Mesendoderm (in vitro differentiated cells): ENCODE measurements around the gene FRAT2.
A peak's percentile ranks its signal among the peaks of the same experiment; 100 is the strongest.
"Not testable (repeated sequence)": the region's sequence is repeated elsewhere in the genome, so short reads cannot be mapped to it uniquely, and the experiment has no call there.

Experiments
- DNase-seq: peaks from one replicate; pipeline ENCODE4 v3.0.0; 2013
- H2AK5ac ChIP-seq: 2 replicates; pipeline ENCODE4 v1.6.1; 2013; ENCODE audit warnings: low read length, inconsistent platforms
- H2BK120ac ChIP-seq: 2 replicates; pipeline ENCODE4 v1.6.1; 2013; ENCODE audit warnings: low read depth, mild to moderate bottlenecking, low read length, moderate library complexity, mixed read lengths
- H2BK15ac ChIP-seq: replicated peaks from 2 replicates; pipeline ENCODE4 v1.6.1; 2013; ENCODE audit warnings: low read depth, mild to moderate bottlenecking, moderate library complexity
- H2BK5ac ChIP-seq: 2 replicates; pipeline ENCODE4 v1.6.1; 2013; ENCODE audit warnings: low read length, inconsistent platforms
- H3K18ac ChIP-seq: 2 replicates; pipeline ENCODE4 v1.6.1; 2013; ENCODE audit warnings: mild to moderate bottlenecking, low read length, mixed read lengths
- H3K23ac ChIP-seq: one replicate; pipeline ENCODE4 v1.6.1; 2013; ENCODE audit warnings: low read length
- H3K27ac ChIP-seq: 2 replicates; pipeline ENCODE4 v1.5.1; 2013; ENCODE audit warnings: low read depth, mild to moderate bottlenecking, inconsistent platforms, low read length, moderate library complexity
- H3K27me3 ChIP-seq: 2 replicates; pipeline ENCODE4 v1.6.1; 2013; ENCODE audit warnings: low read length, control low read depth, mild to moderate bottlenecking, inconsistent platforms; ENCODE audit not compliant: insufficient read depth, poor library complexity
- H3K36me3 ChIP-seq: 2 replicates; pipeline ENCODE4 v1.6.1; 2013; ENCODE audit warnings: low read length, inconsistent platforms; ENCODE audit not compliant: control insufficient read depth, insufficient read depth
- H3K4ac ChIP-seq: one replicate; pipeline ENCODE4 v1.6.1; 2013; ENCODE audit warnings: low read depth, mild to moderate bottlenecking, low read length, moderate library complexity
- H3K4me1 ChIP-seq: 2 replicates; pipeline ENCODE4 v1.6.1; 2013; ENCODE audit warnings: low read depth, low read length, inconsistent platforms; ENCODE audit not compliant: control insufficient read depth
- H3K4me2 ChIP-seq: 2 replicates; pipeline ENCODE4 v1.6.1; 2013; ENCODE audit warnings: low read length
- H3K4me3 ChIP-seq: 2 replicates; pipeline ENCODE4 v1.5.1; 2013; ENCODE audit warnings: mild to moderate bottlenecking, low read length
- H3K56ac ChIP-seq: one replicate; pipeline ENCODE4 v1.6.1; 2013; ENCODE audit warnings: low read length
- H3K79me1 ChIP-seq: 2 replicates; pipeline ENCODE4 v1.6.1; 2013; ENCODE audit warnings: low read length, inconsistent platforms
- H3K79me2 ChIP-seq: 2 replicates; pipeline ENCODE4 v1.6.1; 2013; ENCODE audit warnings: mild to moderate bottlenecking, low read length; ENCODE audit not compliant: control insufficient read depth, insufficient read depth
- H3K9ac ChIP-seq: 2 replicates; pipeline ENCODE4 v1.6.1; 2013; ENCODE audit warnings: low read length, inconsistent platforms
- H4K5ac ChIP-seq: one replicate; pipeline ENCODE4 v1.6.1; 2013; ENCODE audit warnings: low read length
- H4K8ac ChIP-seq: one replicate; pipeline ENCODE4 v1.6.1; 2013; ENCODE audit warnings: low read depth, mild to moderate bottlenecking, control low read depth, low read length, moderate library complexity
- WGBS: extraction: QIAGEN DNeasy Blood & Tissue Kit; methylation state at CpG from one replicate; pipeline ENCODE4 v1.1.7; 2013; ENCODE audit warnings: low lambda C conversion rate, missing lambda C conversion rate; ENCODE audit not compliant: insufficient coverage; ENCODE audit errors: extremely low coverage; 5-methylcytosine and 5-hydroxymethylcytosine counted together

FRAT2 gene

GRCh38 chr10:97343664-97344063 lies 9.1 kb upstream of the FRAT2 start:
- not testable (repeated sequence) for H3K18ac ChIP-seq, H2BK5ac ChIP-seq, H2BK120ac ChIP-seq, H3K9ac ChIP-seq, H3K23ac ChIP-seq, H3K4me1 ChIP-seq, H3K4me2 ChIP-seq, H3K36me3 ChIP-seq, H3K27ac ChIP-seq, H4K5ac ChIP-seq, H3K79me1 ChIP-seq, H3K4ac ChIP-seq, H2BK15ac ChIP-seq, H3K79me2 ChIP-seq, DNase-seq, H3K56ac ChIP-seq, H2AK5ac ChIP-seq, H4K8ac ChIP-seq, H3K4me3 ChIP-seq, H3K27me3 ChIP-seq
- no CpG with 5 or more reads among the region's 6 CpGs for WGBS

- no peaks in the 10 kb centered on the region for H3K4me1 ChIP-seq
- H3K18ac ChIP-seq = no peak overlapping the region
- H4K5ac ChIP-seq = no peak overlapping the region
- H3K79me1 ChIP-seq = no peaks in the 10 kb centered on the region
- no peak overlapping the region for H3K27ac ChIP-seq
- DNase-seq = no peak
- no peak overlapping the region for H2BK5ac ChIP-seq
- no CpG with 5 or more reads among the region's 2 CpGs for WGBS
- H3K4ac ChIP-seq = no peak overlapping the region
- H4K8ac ChIP-seq = no peak overlapping the region
- no peak overlapping the region for H3K23ac ChIP-seq
- no peaks in the 10 kb centered on the region for H3K27me3 ChIP-seq
- H3K4me2 ChIP-seq = no peak overlapping the region
- H2AK5ac ChIP-seq = no peak overlapping the region
- no peak overlapping the region for H2BK15ac ChIP-seq
- no peak overlapping the region for H3K4me3 ChIP-seq
- no peak overlapping the region for H3K56ac ChIP-seq
- no peaks in the 10 kb centered on the region for H3K79me2 ChIP-seq
- H2BK120ac ChIP-seq = no peak overlapping the region
- H3K9ac ChIP-seq = no peak overlapping the region
- no peaks in the 10 kb centered on the region for H3K36me3 ChIP-seq
Measured at GRCh38 chr10:97341416-97341815, 6.9 kb upstream of the FRAT2 start.

GRCh38 chr10:97338041-97338440 lies 3.5 kb upstream of the FRAT2 start:
- no peak overlapping the region for H3K4me3 ChIP-seq
- H4K8ac ChIP-seq = no peak overlapping the region
- WGBS = no CpG with 5 or more reads among the region's 5 CpGs
- H2BK5ac ChIP-seq = no peak overlapping the region
- no peak overlapping the region for H3K56ac ChIP-seq
- no peak overlapping the region for H3K18ac ChIP-seq
- H3K4me2 ChIP-seq = no peak overlapping the region
- no peaks in the 10 kb centered on the region for H3K27me3 ChIP-seq
- no peak for DNase-seq
- no peaks in the 10 kb centered on the region for H3K36me3 ChIP-seq
- H3K27ac ChIP-seq = no peak overlapping the region
- H3K4me1 ChIP-seq = no peaks in the 10 kb centered on the region
- H3K23ac ChIP-seq = no peak overlapping the region
- no peaks in the 10 kb centered on the region for H3K79me1 ChIP-seq
- peaks cover 1% of the 10 kb centered on the region for H3K79me2 ChIP-seq
- H2AK5ac ChIP-seq = no peak overlapping the region
- H3K4ac ChIP-seq = no peak overlapping the region
- H4K5ac ChIP-seq = no peak overlapping the region
- H2BK15ac ChIP-seq = no peak overlapping the region
- H2BK120ac ChIP-seq = no peak overlapping the region
- no peak overlapping the region for H3K9ac ChIP-seq

GRCh38 chr10:97336942-97337831 lies 2.7 kb upstream of the FRAT2 start:
- H3K27me3 ChIP-seq = no peaks in the 10 kb centered on the region
- H3K4me2 ChIP-seq = no peak overlapping the region
- no peak overlapping the region for H2BK120ac ChIP-seq
- no peak overlapping the region for H3K4ac ChIP-seq
- no CpG with 5 or more reads among the region's 11 CpGs for WGBS
- H3K9ac ChIP-seq = no peak overlapping the region
- H3K56ac ChIP-seq = no peak overlapping the region
- H3K18ac ChIP-seq = no peak overlapping the region
- peaks cover 5% of the 10 kb centered on the region for H3K79me2 ChIP-seq
- no peak overlapping the region for H2AK5ac ChIP-seq
- H4K5ac ChIP-seq = no peak overlapping the region
- H3K4me3 ChIP-seq = no peak overlapping the region
- H3K27ac ChIP-seq = peak overlapping the region; percentile 22
- no peak overlapping the region for H2BK15ac ChIP-seq
- H2BK5ac ChIP-seq = no peak overlapping the region
- no peaks in the 10 kb centered on the region for H3K36me3 ChIP-seq
- H3K4me1 ChIP-seq = no peaks in the 10 kb centered on the region
- H4K8ac ChIP-seq = no peak overlapping the region
- peak; percentile 80 for DNase-seq
- no peak overlapping the region for H3K23ac ChIP-seq
- no peaks in the 10 kb centered on the region for H3K79me1 ChIP-seq

GRCh38 chr10:97336446-97336845 lies 1.9 kb upstream of the FRAT2 start:
- no CpG with 5 or more reads among the region's 5 CpGs for WGBS
- H3K56ac ChIP-seq = no peak overlapping the region
- H2AK5ac ChIP-seq = no peak overlapping the region
- peaks cover 2% of the 10 kb centered on the region for H3K79me1 ChIP-seq
- H2BK5ac ChIP-seq = no peak overlapping the region
- no peak overlapping the region for H3K4me2 ChIP-seq
- peaks cover 1% of the 10 kb centered on the region for H3K4me1 ChIP-seq
- no peak overlapping the region for H4K5ac ChIP-seq
- H3K4me3 ChIP-seq = no peak overlapping the region
- no peak overlapping the region for H2BK120ac ChIP-seq
- no peaks in the 10 kb centered on the region for H3K36me3 ChIP-seq
- no peaks in the 10 kb centered on the region for H3K27me3 ChIP-seq
- H3K27ac ChIP-seq = no peak overlapping the region
- no peak overlapping the region for H3K18ac ChIP-seq
- no peak overlapping the region for H3K4ac ChIP-seq
- no peak for DNase-seq
- H4K8ac ChIP-seq = no peak overlapping the region
- H3K79me2 ChIP-seq = peaks cover 6% of the 10 kb centered on the region
- H2BK15ac ChIP-seq = no peak overlapping the region
- no peak overlapping the region for H3K23ac ChIP-seq
- no peak overlapping the region for H3K9ac ChIP-seq

- peaks cover 1% of the 10 kb centered on the region for H3K4me1 ChIP-seq
- no peak overlapping the region for H3K4me2 ChIP-seq
- no CpG with 5 or more reads among the region's 5 CpGs for WGBS
- H3K18ac ChIP-seq = no peak overlapping the region
- H3K9ac ChIP-seq = no peak overlapping the region
- H3K36me3 ChIP-seq = no peaks in the 10 kb centered on the region
- no peak overlapping the region for H3K4me3 ChIP-seq
- no peak overlapping the region for H4K5ac ChIP-seq
- no peak overlapping the region for H2BK5ac ChIP-seq
- no peak overlapping the region for H2BK120ac ChIP-seq
- H3K79me2 ChIP-seq = peaks cover 6% of the 10 kb centered on the region
- H2BK15ac ChIP-seq = no peak overlapping the region
- no peak overlapping the region for H3K4ac ChIP-seq
- no peak overlapping the region for H3K56ac ChIP-seq
- H3K27me3 ChIP-seq = no peaks in the 10 kb centered on the region
- H3K23ac ChIP-seq = no peak overlapping the region
- H3K27ac ChIP-seq = no peak overlapping the region
- no peak for DNase-seq
- no peak overlapping the region for H4K8ac ChIP-seq
- peaks cover 3% of the 10 kb centered on the region for H3K79me1 ChIP-seq
- H2AK5ac ChIP-seq = no peak overlapping the region
Measured at GRCh38 chr10:97336006-97336405, 1.5 kb upstream of the FRAT2 start.
